NCI-H1105 (cell line): ENCODE data around the gene ISG15.
"Not testable (repeated sequence)": the region's sequence is repeated elsewhere in the genome, so short reads cannot be mapped to it uniquely, and the experiment has no call there.

ENCODE experiments used
- DNase-seq: peaks from one replicate; lab custom pipeline; 2025; lab: John Stamatoyannopoulos, UW

ISG15 gene

DNA sequence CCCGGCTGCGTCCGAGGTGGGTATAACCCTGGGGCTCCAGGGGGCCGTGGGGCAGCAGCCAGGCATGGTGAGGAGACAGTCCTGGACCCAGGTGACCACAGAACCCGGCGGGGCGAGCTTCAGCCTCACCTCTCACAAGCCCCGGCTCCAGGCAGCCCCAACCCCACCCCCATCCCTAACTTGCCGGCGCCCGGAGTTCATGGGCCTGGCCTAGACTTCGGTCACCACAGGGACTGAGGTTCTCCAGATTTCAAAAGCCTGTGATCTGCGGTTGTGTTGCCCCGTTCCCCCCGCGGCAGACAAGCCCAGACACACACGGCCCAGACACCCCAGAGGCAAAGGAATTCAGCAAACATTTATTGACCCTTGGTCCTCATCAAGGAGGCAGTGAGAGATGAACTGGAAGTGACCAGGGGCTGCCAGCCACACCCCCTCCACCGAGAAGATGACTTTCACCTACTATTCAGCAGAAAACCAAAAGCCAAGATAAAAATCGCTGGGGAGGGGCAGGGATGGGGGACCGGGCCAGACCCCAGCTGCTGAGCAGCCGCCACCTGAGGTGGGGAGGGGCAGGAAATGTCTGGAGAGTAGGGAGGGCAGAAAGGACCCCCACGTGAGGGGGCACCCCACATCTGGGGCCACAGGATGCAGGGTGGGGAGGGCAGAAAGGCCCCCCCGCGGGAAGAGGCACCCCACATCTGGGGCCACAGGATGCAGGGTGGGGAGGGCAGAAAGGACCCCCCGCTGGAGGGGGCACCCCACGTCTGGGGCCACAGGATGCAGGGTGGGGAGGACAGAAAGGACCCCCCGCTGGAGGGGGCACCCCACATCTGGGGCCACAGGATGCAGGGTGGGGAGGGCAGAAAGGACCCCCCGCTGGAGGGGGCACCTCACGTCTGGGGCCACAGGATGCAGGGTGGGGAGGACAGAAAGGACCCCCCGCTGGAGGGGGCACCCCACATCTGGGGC, 17.3 kb upstream of the ISG15 start:
- no peak for DNase-seq

GRCh38 chr1:996851-997712, 16.2 kb upstream of the ISG15 start:
- no peak for DNase-seq

- DNase-seq: no peak
These were observed 15.6 kb upstream of the ISG15 start for GRCh38 chr1:997713-997992.

DNA sequence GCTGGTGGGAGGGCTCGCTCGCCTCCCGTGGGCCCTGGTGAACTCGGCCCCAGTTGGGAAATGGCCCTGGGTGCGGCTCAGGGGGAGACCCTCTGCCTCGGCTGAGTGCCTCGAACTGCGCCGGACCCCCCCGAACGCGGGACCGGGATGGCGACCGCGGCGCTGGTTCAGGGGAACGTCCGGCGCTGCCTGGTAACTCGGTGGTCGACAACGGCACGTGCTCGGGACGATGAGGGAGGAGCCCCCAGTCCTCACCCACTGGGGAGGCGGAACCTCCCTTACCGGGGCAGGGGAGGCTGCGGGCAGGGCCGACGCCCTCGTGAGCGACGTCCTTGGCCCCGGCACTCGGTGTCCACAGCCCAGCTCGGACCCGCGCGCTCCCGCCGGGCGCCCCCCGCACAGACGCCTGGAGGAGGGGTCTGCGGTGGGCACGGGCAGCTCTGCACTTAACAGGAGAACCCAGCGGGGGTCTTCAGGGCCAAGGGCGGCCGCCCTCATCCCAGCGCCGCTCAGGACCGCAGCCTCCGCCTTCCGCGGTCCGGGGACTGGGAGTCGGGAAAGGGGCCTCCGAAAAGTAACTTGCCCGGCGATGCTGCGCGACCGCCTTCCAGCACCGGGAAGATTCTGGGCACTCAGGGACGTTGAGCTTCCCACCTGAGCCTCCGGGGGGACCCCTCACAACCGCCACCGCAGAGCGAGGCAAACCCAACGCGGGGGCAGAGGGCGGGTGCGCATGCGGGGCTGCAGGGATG, 15.1 kb upstream of the ISG15 start:
- DNase-seq: no peak

- DNase-seq: no peak
These were observed 14.6 kb upstream of the ISG15 start for GRCh38 chr1:998745-998994.

DNA sequence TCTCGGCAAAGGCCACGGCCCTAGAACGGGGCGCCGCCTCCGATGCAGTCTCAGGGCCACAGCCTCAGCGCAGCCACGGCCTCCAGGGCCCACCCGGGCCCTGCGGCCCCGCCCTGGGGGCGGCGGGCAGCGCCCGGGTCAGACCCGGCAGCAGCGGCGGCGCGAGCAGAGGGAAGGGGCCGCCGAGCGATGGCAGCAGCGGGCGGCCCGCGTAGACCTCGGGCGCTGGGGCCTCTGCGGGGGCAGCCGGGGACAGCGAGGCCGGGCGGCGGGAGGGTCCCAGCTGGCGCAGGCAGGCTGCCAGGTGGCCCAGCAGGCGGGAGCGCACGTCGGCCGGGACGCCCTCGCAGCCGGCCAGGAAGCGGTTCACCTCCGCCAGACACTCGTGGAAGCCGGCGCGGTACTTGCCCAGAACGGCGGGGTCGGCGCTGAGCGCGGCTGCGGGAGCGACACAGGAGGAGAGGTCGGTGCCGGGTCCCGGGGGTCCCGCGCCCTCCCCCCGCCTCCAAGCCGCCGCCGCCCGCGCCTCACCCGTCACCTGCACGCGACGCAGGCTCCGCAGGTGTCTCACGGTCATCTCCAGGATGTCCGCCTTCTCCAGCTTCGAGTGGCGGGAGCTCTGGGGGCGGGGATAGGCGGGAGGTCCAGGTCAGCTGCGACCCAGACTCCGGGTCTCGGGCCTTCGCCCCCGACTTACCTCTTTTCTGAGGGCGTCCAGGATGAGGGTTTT, 14.1 kb upstream of the ISG15 start:
- DNase-seq: no peak

GRCh38 chr1:999725-1000356, 13.5 kb upstream of the ISG15 start, which contains the start of gene HES4:
Gene HES4, minus strand, starts transcription at chr1:1000097. Its CDS starts 124 bp downstream, at chr1:999973.
- DNase-seq: peak; percentile 84

DNA sequence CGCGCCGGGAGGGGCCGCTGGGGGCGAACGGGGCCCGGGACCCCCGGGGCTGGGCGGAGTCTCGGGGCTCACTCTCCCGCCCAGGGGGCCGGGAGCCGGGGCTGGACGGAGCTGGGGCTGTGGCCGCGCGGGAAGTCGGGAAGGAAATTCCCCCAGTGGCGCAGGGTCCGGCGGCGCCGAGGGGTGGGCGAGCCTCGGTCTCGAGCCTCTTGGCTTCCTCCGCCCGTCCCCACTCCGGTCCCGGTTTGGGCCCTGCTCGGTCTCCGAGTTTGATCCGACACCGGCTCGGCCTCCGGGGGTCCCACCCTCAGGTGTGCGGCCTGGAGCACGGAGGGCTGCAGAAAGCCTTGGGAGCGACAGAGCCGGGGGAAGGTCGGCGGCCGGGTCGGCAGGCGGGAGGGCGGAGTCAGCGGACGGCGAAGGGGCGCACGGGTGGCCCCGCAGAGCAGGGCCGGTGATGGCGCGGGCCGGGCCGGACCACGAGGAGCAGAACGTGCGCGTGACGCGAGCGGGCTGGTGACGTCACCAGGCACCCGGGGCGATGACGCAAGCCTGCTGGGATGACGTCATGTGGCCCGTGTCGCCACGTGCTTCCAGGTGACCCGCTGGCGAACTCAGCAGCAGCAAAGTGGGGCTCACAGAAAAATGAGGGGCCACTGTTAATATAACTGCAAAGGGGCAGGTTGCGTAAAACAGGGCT, 12.8 kb upstream of the ISG15 start:
- peak; percentile 63 for DNase-seq

DNA sequence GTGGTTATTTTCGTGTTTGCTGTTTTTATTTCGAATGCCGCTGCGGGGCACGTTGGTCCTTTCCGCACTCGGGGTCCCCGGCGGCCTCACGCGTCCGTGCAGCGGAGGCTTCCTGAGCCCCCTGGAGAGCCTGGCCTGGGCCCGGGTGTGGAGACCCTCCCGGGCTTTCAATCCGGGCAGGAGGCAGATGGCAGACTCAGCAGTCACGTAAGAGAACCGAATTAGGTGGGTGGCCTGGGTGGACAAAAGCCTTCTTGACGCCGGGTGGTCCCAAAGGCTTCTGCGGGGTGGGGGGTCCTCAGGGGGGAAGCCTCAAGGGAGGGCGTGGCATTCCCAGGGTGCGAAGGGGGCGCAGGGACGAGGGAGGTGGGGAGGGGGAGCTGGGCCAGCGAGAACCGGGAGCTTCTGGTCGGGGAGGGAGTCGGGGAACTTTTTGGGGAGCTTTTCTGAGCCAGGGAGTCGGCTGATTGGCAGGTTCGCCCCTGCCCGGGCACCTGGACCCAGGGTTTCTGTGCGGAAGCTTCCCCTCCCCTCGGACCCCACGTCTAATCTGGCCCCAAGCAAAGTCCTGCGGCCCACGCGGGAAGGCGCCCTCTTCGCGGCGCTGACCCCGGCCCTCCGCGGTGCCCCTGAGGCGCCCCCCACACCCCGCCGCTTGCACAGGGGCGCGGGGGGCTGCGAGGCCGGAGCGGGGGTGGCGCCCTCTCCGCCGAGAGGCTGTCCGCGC, 12.1 kb upstream of the ISG15 start:
- no peak for DNase-seq

DNA sequence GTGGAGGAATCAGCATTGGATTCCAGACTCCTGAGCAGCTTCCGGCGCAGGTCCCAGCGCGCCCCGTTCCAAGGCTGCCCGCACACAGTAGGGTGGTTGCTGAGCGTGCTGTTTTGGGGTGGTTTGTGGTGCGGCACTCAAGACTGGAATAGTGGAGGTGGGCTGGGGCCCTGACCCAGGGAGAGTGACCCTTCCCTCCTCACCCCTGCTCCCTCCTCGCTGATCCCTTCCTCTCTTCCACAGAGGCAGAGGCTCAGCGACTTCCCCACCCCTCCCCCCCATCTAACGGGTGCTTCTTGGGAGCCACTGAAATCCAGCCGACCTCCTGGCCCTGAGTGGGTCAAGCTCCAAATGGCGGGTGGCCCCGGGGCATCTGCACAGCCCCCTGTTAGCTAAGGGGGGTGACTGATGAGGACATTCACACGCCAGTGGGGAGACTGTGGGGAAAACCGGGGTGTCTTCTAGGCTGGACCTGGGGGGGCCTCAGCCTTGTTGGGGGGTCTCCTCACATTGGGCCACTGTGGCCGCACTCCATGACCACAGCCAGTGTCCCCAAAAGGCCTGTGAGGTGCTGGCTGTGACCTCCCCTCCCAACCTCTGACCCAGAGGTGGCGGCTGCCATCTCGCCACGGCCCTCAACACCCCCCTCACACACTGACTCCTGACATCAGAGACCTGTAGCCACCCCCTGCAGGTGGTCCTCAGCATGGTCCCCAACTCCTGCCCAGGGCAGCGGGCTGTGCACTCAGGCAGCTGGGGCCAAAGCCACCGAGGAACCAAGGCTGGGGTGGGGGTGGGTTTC, 9.5 kb upstream of the ISG15 start:
- no peak for DNase-seq

- DNase-seq: no peak
These were observed 8.9 kb upstream of the ISG15 start for GRCh38 chr1:1004420-1004779.

DNA sequence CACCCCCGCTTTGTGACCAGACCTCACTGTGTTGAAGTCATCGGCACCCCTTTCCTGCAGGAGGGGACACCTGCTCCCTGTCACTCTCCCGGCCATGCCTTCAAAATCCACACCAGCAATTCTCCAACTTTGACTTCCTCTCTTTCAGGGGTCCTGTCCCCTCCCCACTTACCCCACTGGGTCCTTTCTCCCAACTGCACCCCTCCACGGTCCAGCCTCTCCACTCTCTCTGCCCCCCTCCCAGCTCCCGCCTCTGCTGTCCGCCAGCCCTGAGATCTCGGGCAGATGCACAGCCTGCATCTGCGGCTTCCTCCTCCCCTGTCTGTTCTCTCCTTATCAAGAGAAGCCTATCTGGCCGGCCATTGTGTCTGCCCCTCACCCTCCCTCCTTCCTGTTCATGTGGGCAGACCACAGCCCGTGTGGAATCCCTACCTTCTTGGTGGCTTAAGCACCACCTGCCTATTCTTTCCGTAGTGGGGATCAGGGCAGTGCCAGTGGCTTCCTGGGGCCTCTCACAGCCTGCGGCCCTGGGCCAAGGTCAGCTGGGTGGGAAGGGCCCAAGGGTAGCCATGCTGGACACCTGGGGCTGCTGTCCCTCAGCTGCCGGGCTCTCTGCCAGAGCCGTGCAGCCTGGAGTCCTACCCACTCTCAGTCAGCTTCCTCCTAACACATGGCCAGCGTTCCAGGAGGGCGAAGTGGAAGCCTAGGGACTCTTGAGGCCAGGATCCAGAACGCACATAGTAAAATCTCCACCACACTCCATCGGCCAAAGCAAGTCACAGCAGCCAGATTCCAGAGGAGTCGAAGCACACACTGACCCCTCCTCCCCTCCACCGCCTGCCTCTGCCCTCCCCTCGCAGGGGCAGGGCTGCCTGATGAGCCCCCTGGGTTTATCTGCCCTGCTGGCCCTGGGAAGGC, 8.3 kb upstream of the ISG15 start:
- no peak for DNase-seq

GRCh38 chr1:1005774-1006304, 7.5 kb upstream of the ISG15 start:
- no peak for DNase-seq

GRCh38 chr1:1006305-1007159, 6.8 kb upstream of the ISG15 start:
- no peak for DNase-seq

GRCh38 chr1:1010131-1010530, 3.2 kb upstream of the ISG15 start:
- DNase-seq: not testable (repeated sequence)

- DNase-seq: no peak
These were observed 1.8 kb upstream of the ISG15 start for GRCh38 chr1:1011396-1011949.

DNA sequence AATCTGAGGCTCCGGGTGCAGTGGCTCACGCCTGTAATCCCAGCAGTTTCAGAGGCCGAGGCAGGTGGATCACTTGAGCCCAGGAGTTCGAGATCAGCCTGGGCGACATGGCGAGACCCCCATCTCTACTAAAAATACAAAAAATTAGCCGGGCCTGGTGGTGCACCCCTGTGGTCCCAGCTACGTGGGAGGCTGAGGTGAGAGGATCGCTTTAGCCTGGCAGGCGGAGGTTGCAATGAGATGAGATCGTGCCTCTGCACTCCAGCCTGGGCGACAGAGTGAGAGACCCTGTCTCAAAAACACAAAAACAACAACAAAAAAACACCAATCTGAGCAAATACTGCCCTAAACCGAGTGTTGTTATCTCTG, 577 bp upstream of the ISG15 start:
- DNase-seq: not testable (repeated sequence)
